Peyer's patch (tissue), 4 donors: ENCODE measurements around the gene ARMCX6. TPM values are rescaled to one million over a fixed set of nuclear protein-coding genes. Genes with fewer than 3 reads are reported as not detected.
"Not testable (repeated sequence)": the region's sequence is repeated elsewhere in the genome, so short reads cannot be mapped to it uniquely, and the experiment has no call there.

ENCODE experiments used
- DNase-seq, 3 donors: peaks; one replicate each; pipeline ENCODE4 v3.0.0-alpha.2; 2017 to 2019
- H3K27ac ChIP-seq, 4 donors: fragments of 200-600 bp; sonication (generic); one replicate each; pipeline ENCODE4 v1.5.1; 2016 to 2019
- H3K27me3 ChIP-seq, 2 donors: fragments of 200-600 bp; sonication (generic); one replicate each; pipeline ENCODE4 v1.5.1; 2019
- H3K36me3 ChIP-seq, 3 donors: fragments of 200-600 bp; sonication (generic); one replicate each; pipeline ENCODE4 v1.5.1; 2016 to 2019
- H3K4me1 ChIP-seq, 4 donors: fragments of 200-600 bp; sonication (generic); one replicate each; pipeline ENCODE4 v1.5.1; 2016 to 2019
- H3K4me3 ChIP-seq, 4 donors: fragments of 200-600 bp; sonication (generic); 1 replicate in 3 of 4; 2 replicates in 1 of 4; pipeline ENCODE4 v1.5.1; 2016 to 2019; ENCODE audit warnings: mild to moderate bottlenecking in 1 of 4
- H3K9me3 ChIP-seq, 4 donors: fragments of 200-600 bp; sonication (generic); one replicate each; pipeline ENCODE4 v1.5.1; 2016 to 2019; ENCODE audit warnings: mild to moderate bottlenecking in 1 of 4
- CTCF ChIP-seq, 6 experiments: fragments of 450-650 bp in 4 of 6; fragments of 200-600 bp in 2 of 6; sonication (generic) in 1 of 6; IDR thresholded peaks; one replicate each; pipeline ENCODE4 v1.5.1; 2017 to 2019; ENCODE audit warnings: antibody characterized with exemption in 6 of 6, mild to moderate bottlenecking in 3 of 6, moderate library complexity in 1 of 6
- POLR2A ChIP-seq, 2 donors: fragments of 450-650 bp; IDR thresholded peaks; one replicate each; pipeline ENCODE4 v1.5.1; 2017; ENCODE audit warnings: antibody characterized with exemption in 2 of 2, mild to moderate bottlenecking in 2 of 2, moderate library complexity in 2 of 2
- total RNA-seq, 4 donors: library from RNA; depleted of rRNA; stranded (reverse); fragments of >200 nt; gene quantifications; one replicate each; pipeline ENCODE4 v1.1.0, GENCODE V29; 2016

The ARMCX6 gene
- total RNA-seq, 4 donors from 2014 or later = 4.4 to 15.4 (median 9.6) TPM

GRCh38 chrX:101655534-101655933 is 37.7 kb upstream of the ARMCX6 start:
- Histone ChIP-seq H3K27me3 (no peaks in the 10 kb centered on the region), H3K36me3 (no peaks in the 10 kb centered on the region), H3K27ac (no peak overlapping the region), H3K9me3 (no peaks in the 10 kb centered on the region), H3K4me1 (no peaks in the 10 kb centered on the region), H3K4me3 (no peak overlapping the region)
- TF ChIP-seq POLR2A (IDR thresholded peaks at IDR 0.05) (no peak), CTCF (IDR thresholded peaks at IDR 0.05) (no peak)
- DNase-seq = no peak

GRCh38 chrX:101647716-101648115 is 29.9 kb upstream of the ARMCX6 start:
- DNase-seq, H3K9me3 ChIP-seq, H3K4me1 ChIP-seq, H3K27me3 ChIP-seq, H3K27ac ChIP-seq, H3K4me3 ChIP-seq, H3K36me3 ChIP-seq: not testable (repeated sequence)

GRCh38 chrX:101642093-101642492 is 24.3 kb upstream of the ARMCX6 start:
- Histone ChIP-seq H3K4me3 (no peak overlapping the region), H3K4me1 (no peaks in the 10 kb centered on the region), H3K9me3 (no peaks in the 10 kb centered on the region), H3K27ac (no peak overlapping the region), H3K36me3 (no peaks in the 10 kb centered on the region), H3K27me3 (no peaks in the 10 kb centered on the region)
- TF ChIP-seq POLR2A (IDR thresholded peaks at IDR 0.05) (no peak), CTCF (IDR thresholded peaks at IDR 0.05) (no peak)
- DNase-seq = no peak

- no peak overlapping the region for H3K4me3 ChIP-seq
- TF ChIP-seq CTCF (IDR thresholded peaks at IDR 0.05) (no peak), POLR2A (IDR thresholded peaks at IDR 0.05) (no peak)
- DNase-seq = no peak
- no peaks in the 10 kb centered on the region for H3K4me1 ChIP-seq
- no peaks in the 10 kb centered on the region for H3K36me3 ChIP-seq
- no peaks in the 10 kb centered on the region for H3K9me3 ChIP-seq
- no peaks in the 10 kb centered on the region for H3K27me3 ChIP-seq
- H3K27ac ChIP-seq = no peak overlapping the region
These were observed 21.8 kb upstream of the ARMCX6 start for GRCh38 chrX:101639583-101639982.

- no peak overlapping the region for H3K4me3 ChIP-seq
- no peaks in the 10 kb centered on the region for H3K36me3 ChIP-seq
- no peak for TF ChIP-seq CTCF (IDR thresholded peaks at IDR 0.05)
- no peak for TF ChIP-seq POLR2A (IDR thresholded peaks at IDR 0.05)
- H3K9me3 ChIP-seq = no peaks in the 10 kb centered on the region
- H3K27me3 ChIP-seq = no peaks in the 10 kb centered on the region
- no peak overlapping the region for H3K27ac ChIP-seq
- no peaks in the 10 kb centered on the region for H3K4me1 ChIP-seq
- no peak for DNase-seq
These were observed 1.6 kb upstream of the ARMCX6 start for GRCh38 chrX:101619364-101619763.

- Histone ChIP-seq H3K36me3 (no peaks in the 10 kb centered on the region), H3K27me3 (no peaks in the 10 kb centered on the region), H3K4me1 (no peaks in the 10 kb centered on the region), H3K27ac (no peak overlapping the region), H3K4me3 (no peak overlapping the region), H3K9me3 (no peaks in the 10 kb centered on the region)
- no peak for DNase-seq
- TF ChIP-seq CTCF (IDR thresholded peaks at IDR 0.05) (no peak), POLR2A (IDR thresholded peaks at IDR 0.05) (no peak)
These were observed 12.1 kb downstream of the ARMCX6 start for GRCh38 chrX:101605728-101606127.
